Measurements from ENCODE around the gene SLC44A3. TPM values are rescaled to one million over a fixed set of nuclear protein-coding genes. Genes with fewer than 3 reads are reported as not detected.
A peak's percentile ranks its signal among the peaks of the same experiment; 100 is the strongest.

The SLC44A3 gene
- total and polyA plus RNA-seq, 8 donors = 3.1 to 80.3 (median 12.0) TPM; not detected in 1

DNA sequence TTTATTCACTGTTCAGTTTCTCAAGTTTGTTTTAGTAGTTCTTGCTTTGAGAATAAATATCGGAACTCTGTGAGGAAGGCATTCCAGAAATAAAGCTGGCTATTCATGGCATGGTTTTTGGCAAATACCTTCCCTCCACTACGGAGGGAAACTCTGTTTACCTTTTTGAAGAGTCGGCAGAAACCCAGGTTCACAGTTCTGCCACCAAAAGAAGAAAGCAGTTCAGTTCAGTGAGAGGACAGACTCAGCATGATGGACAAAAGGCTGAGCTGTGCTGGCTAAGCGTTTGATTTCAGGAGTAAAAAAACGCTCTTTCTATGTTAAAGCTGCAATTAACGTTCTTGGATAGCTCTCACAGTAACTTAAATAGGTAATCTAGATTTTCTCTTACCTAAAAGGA, 64.3 kb downstream of the SLC44A3 start:
- Histone ChIP-seq H3K27me3 (no peaks in the 10 kb centered on the region), H3K27ac (peak overlapping the region in 4 of 5 donors; percentile 59 to 80 (median 78)), H3K4me3 (no peak overlapping the region), H3K4me1 (peaks cover 14 to 21% (median 18%) of the 10 kb centered on the region in 4 donors), H3K9me3 (no peaks in the 10 kb centered on the region), H3K36me3 (peaks cover 0 to 4% (median 2%) of the 10 kb centered on the region in 4 donors)
- no peak for DNase-seq
- TF ChIP-seq POLR2A (IDR thresholded peaks at IDR 0.05) (no peak), POLR2AphosphoS5 (IDR thresholded peaks at IDR 0.05) (no peak), CTCF (IDR thresholded peaks at IDR 0.05) (no peak), EP300 (IDR thresholded peaks at IDR 0.05) (no peak)
- WGBS, 5 donors = 32 to 57% (median 36%) methylated on average over 6 of the region's 6 CpGs
- intact Hi-C loops (cut with DNase I; ENCODE audit: low total_unique reads) = no loop called here

GRCh38 chr1:94886361-94886760, 66.2 kb downstream of the SLC44A3 start:
- H3K4me3 ChIP-seq = no peak overlapping the region
- no peaks in the 10 kb centered on the region for H3K27me3 ChIP-seq
- DNase-seq = no peak
- no peaks in the 10 kb centered on the region for H3K9me3 ChIP-seq
- intact Hi-C loops (cut with DNase I; ENCODE audit: low total_unique reads) = no loop called here
- TF ChIP-seq POLR2A (IDR thresholded peaks at IDR 0.05) = no peak
- no peak for TF ChIP-seq POLR2AphosphoS5 (IDR thresholded peaks at IDR 0.05)
- H3K36me3 ChIP-seq = peaks cover 0 to 20% (median 11%) of the 10 kb centered on the region in 4 donors
- WGBS, 5 donors = 76 to 89% (median 85%) methylated on average over 5 of the region's 5 CpGs
- H3K4me1 ChIP-seq = peaks cover 14 to 21% (median 18%) of the 10 kb centered on the region in 4 donors
- no peak overlapping the region for H3K27ac ChIP-seq

DNA sequence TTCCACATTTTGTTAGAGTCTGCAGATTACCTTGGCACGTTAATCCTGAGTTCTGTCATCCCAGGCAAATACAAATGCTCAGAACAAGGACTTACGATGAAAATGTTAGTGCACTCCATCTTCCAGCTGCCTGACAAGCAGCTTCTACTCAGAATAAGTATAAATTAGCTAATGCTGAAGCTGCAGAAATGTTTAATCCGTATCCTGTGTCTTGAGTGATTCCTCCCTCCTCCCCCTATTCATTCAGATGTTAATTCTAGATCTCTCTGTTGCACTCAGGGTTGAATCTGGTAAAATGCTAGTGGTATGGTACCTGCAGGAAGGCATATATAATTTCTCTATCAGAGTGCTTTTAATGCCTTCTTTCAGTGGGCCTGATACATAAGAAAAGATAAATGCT, 66.9 kb downstream of the SLC44A3 start:
- intact Hi-C loops (cut with DNase I; ENCODE audit: low total_unique reads) = no loop called here
- TF ChIP-seq EP300 (IDR thresholded peaks at IDR 0.05) = no peak
- TF ChIP-seq POLR2AphosphoS5 (IDR thresholded peaks at IDR 0.05) = no peak
- no peak for TF ChIP-seq CTCF (IDR thresholded peaks at IDR 0.05)
- no peak for TF ChIP-seq POLR2A (IDR thresholded peaks at IDR 0.05)
- no peaks in the 10 kb centered on the region for H3K27me3 ChIP-seq

DNA sequence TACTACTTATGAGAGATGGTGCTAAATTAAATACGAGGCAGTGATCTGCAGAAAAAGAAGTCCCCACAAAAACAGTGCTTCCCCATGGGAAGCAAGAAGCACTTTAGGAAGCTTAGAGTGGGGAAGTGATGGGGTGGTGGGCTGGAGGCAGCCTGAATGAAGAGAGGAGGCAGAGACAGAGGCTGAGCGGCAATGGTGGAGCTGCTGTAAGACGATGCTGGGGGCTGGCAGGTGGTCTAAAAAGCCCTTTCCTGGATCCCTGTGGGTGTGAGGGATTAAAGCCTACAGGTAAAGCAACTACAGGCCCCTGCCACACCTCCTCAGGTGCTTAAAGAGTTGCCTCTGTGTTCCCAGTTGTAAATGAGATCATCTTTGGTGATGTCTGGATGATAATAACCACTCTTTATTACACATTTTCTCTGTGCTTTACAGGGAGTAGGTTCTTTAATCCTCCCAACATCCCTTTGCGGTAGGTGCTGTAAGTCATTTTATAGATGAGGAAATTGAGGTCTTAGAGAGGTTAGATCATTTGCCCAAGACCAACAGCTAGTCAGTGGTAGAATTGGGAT, 67.5 kb downstream of the SLC44A3 start:
- Histone ChIP-seq H3K27ac (no peak overlapping the region), H3K4me3 (no peak overlapping the region), H3K27me3 (no peaks in the 10 kb centered on the region), H3K9me3 (no peaks in the 10 kb centered on the region), H3K36me3 (peaks cover 0 to 33% (median 23%) of the 10 kb centered on the region in 4 donors), H3K4me1 (peaks cover 14 to 21% (median 18%) of the 10 kb centered on the region in 4 donors)
- 76 to 92% (median 86%) methylated on average over 4 of the region's 4 CpGs for WGBS, 5 donors
- no peak for DNase-seq
- intact Hi-C loops (cut with DNase I; ENCODE audit: low total_unique reads) = no loop called here
- no peak for TF ChIP-seq POLR2AphosphoS5 (IDR thresholded peaks at IDR 0.05)
- no peak for TF ChIP-seq EP300 (IDR thresholded peaks at IDR 0.05)
- TF ChIP-seq POLR2A (IDR thresholded peaks at IDR 0.05) = no peak
- TF ChIP-seq CTCF (IDR thresholded peaks at IDR 0.05) = no peak

More for the DNA sequence above, 66.9 kb downstream of the SLC44A3 start:
- no peak for DNase-seq
- Histone ChIP-seq H3K9me3 (no peaks in the 10 kb centered on the region), H3K36me3 (peaks cover 0 to 27% (median 18%) of the 10 kb centered on the region in 4 donors), H3K4me3 (no peak overlapping the region), H3K27ac (no peak overlapping the region), H3K4me1 (peaks cover 14 to 21% (median 18%) of the 10 kb centered on the region in 4 donors)
- 67 to 84% (median 80%) methylated on average over 3 of the region's 3 CpGs for WGBS, 5 donors

DNA sequence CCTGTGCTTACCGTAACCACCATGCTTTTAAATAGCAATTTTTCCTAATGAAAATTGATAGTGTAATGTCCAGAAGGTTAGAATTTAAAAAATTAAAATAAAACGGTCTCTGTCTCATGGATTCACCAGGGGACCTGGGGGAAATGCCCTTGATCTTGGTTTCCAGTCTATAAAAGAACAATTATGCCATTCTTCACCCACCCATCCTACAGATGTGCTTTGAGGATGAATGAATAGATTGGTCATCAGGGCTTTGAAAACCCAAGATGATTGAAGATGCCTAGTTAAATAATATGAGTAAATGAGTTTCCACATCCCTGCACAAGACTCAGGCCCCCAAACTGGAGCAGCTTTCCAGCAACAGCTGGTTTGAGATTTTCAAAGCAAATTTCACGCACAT, 68.0 kb downstream of the SLC44A3 start:
- Histone ChIP-seq H3K36me3 (peaks cover 0 to 38% (median 29%) of the 10 kb centered on the region in 4 donors), H3K27me3 (no peaks in the 10 kb centered on the region), H3K4me1 (peaks cover 11 to 20% (median 16%) of the 10 kb centered on the region in 4 donors), H3K27ac (no peak overlapping the region), H3K4me3 (no peak overlapping the region), H3K9me3 (no peaks in the 10 kb centered on the region)
- TF ChIP-seq POLR2A (IDR thresholded peaks at IDR 0.05) (no peak), EP300 (IDR thresholded peaks at IDR 0.05) (no peak), POLR2AphosphoS5 (IDR thresholded peaks at IDR 0.05) (no peak), CTCF (IDR thresholded peaks at IDR 0.05) (no peak)
- intact Hi-C loops (cut with DNase I; ENCODE audit: low total_unique reads) = no loop called here
- no peak for DNase-seq
- WGBS, 5 donors = 81 to 93% (median 92%) methylated on average over 3 of the region's 3 CpGs

Measured in stomach (tissue), 9 donors.